ENCODE data around the gene POGLUT2. TPM values are rescaled to one million over a fixed set of nuclear protein-coding genes. Genes with fewer than 3 reads are reported as not detected.

POGLUT2 gene
- total and polyA plus RNA-seq, 8 donors, result 7.5 to 37.8 (median 31.3) TPM

- intact Hi-C loops (cut with DNase I), result no loop called here
- TF ChIP-seq CTCF (IDR thresholded peaks at IDR 0.05), result no peak
- Histone ChIP-seq H3K27me3 (no peaks in the 10 kb centered on the region), H3K4me3 (no peak overlapping the region), H3K27ac (no peak overlapping the region), H3K9me3 (peaks cover 0 to 9% of the 10 kb centered on the region in 2 donors), H3K36me3 (no peaks in the 10 kb centered on the region), H3K4me1 (no peaks in the 10 kb centered on the region)
- DNase-seq (no peak), ATAC-seq (no peak)
These were observed 56.7 kb downstream of the POGLUT2 start for GRCh38 chr13:102742101-102742500.

Other genes starting within 250 kb of the POGLUT2 start
- gene TPP2, start 202.0 kb downstream of the POGLUT2 start, total RNA-seq, result 10 to 100 TPM; 43.6 to 48.1 TPM
- 10 to 100 TPM; 69.9 to 77.2 (median 71.2) TPM for gene TPP2, start 202.0 kb downstream of the POGLUT2 start, polyA plus RNA-seq (ENCODE audit: insufficient read length in 6 of 6)
- gene METTL21C, start 103.9 kb downstream of the POGLUT2 start, total RNA-seq, result not detected
- under 1 TPM in 1 of 6 donors, not detected in 5; 0.13 TPM for gene METTL21C, start 103.9 kb downstream of the POGLUT2 start, polyA plus RNA-seq (ENCODE audit: insufficient read length in 6 of 6)
- 10 to 100 TPM in 1 of 2 donors, 1 to 10 TPM in 1; 7.1 to 10.4 TPM for gene TEX30, start 25.2 kb downstream of the POGLUT2 start, total RNA-seq
- gene TEX30, start 25.2 kb downstream of the POGLUT2 start, polyA plus RNA-seq (ENCODE audit: insufficient read length in 6 of 6), result 10 to 100 TPM; 16.6 to 19.4 (median 18.9) TPM
- 10 to 100 TPM; 16.9 to 18.7 TPM for gene BIVM, start 143 bp upstream of the POGLUT2 start, total RNA-seq
- gene BIVM, start 143 bp upstream of the POGLUT2 start, polyA plus RNA-seq (ENCODE audit: insufficient read length in 6 of 6), result 10 to 100 TPM; 37.5 to 49.5 (median 47.8) TPM
- gene ERCC5, start 47.1 kb upstream of the POGLUT2 start, total RNA-seq, result 10 to 100 TPM; 37.6 to 44.2 TPM
- 10 to 100 TPM; 70.8 to 95.8 (median 85.0) TPM for gene ERCC5, start 47.1 kb upstream of the POGLUT2 start, polyA plus RNA-seq (ENCODE audit: insufficient read length in 6 of 6)